DMS79 (cell line): Measurements from ENCODE around the gene MST1.

Source experiments
- DNase-seq: peaks from one replicate; lab custom pipeline; 2025; lab: John Stamatoyannopoulos, UW

Gene MST1

DNA sequence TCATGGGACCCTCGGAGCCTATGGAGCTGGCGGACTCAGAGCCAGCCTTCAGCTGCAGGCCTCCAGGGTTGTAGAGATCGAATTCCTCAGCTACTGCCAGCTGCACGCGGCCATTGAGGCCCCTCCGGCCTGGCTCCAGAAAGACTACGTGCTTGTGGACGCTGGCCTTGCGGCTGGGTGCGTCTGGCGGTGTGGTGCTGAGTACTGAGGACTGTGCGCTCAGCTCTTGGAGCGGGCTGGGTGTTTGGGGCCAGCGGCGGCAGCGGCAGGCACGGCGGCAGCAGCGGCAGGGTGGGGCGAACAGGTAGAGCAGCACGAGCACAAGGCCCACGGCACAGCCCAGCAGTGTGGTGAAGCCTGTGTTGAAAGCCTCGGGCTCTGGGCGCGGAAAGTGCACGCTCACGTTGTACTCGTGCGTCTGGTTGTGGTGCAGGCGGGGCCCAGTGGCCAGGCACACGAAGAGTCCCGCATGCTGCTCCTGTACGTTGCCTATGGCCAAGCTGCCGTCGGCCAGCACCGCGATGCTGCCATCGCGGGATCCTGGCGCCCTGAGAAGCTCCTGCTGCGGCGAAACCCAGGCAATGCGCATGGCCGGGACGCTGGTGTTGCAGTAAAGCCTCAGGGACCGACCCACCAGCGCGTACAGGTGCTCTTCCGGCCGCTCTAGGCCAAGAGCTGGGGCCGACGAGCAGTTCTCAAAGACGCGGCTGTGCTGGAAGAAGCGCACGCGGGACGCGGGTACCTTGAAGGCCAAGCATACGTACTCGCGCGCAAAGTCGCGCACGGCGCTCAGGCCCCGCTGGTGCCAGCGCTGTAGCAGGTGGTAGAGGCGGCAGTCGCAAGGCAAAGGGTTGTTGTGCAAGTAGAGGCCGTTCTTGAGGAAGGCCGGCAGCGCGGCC is 28.9 kb upstream of the MST1 start:
- no peak for DNase-seq

DNA sequence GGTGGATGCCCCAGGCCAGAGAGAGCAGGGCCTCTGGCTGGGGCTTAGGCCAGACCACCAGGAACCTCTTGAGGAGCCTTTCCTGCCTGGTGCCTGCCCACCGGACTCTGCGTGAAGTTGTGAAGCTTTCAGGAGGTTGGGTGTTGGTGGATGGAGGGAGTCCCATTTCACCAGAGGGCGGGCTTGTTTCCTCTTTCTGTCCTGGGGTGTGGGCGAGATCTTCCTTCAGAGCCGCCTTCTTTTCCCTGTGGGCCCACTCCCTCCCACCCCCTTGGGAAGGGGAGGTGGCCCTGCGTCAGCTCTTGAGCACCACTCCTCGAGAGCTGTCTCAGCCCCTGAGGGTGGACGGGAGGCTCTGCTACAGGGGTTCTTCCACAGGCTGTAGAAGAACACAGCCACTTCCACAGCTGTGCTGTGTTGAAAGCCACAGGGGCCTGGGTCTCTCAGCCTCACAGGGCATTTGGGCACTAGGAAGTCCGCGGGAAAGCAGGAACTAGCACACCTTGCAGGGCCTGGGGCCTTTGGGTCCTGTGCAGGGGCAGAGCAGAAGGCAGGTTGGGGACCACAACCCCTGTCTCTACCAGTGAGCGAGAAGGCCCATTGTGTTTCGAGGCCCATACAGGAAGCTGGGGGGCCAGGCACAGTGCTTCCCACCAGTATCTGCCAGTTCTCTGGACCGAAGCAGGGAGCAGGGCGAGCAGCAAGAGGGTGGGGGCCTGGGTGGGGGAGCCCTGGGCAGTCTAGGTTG is 28.1 kb upstream of the MST1 start:
- no peak for DNase-seq

DNA sequence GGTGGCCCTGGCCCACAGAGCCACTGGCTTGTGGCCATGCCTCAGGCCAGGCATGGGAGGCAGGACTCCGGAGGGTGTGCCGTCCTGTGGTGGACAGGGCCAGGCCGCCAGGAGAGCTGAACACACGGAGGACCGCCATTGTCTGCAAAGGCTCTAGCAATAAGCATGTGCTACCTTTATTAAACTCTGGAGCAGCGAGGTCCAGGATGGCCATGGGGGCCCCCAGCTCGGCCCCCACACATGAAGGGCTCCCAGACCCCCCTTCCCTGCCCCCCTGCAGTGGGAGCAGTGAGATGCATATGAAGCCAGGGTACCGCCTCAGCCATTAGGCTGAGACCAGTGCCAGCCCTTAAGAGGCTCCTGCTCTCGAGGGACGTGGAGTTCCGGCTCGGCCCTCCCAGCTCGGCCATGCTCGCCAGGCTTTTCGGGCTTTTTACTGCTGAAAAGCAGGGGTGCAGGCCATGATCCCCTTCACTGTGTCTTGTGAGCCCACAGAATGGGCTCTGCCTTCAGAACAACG is 27.5 kb upstream of the MST1 start:
- DNase-seq: no peak

DNA sequence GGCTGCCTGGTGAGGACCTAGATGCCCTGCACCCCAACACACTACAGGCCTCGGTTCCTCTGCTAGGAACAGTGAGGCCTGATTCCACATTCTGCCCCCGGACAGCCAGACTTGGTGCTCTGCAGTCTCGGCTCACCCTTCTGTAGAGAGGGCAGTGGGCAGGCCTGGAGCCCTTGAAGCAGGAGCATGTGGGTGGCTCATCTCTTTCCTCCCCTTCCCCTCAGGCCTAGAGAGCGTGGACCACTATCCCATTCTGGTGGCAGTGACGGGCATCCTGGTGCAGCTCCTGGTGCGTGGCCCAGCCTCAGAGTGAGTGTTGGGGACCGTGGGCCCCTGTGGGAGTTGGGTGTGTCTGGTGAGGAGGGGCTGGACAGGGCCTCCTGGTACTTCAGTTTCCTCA is 26.9 kb upstream of the MST1 start:
- no peak for DNase-seq

DNA sequence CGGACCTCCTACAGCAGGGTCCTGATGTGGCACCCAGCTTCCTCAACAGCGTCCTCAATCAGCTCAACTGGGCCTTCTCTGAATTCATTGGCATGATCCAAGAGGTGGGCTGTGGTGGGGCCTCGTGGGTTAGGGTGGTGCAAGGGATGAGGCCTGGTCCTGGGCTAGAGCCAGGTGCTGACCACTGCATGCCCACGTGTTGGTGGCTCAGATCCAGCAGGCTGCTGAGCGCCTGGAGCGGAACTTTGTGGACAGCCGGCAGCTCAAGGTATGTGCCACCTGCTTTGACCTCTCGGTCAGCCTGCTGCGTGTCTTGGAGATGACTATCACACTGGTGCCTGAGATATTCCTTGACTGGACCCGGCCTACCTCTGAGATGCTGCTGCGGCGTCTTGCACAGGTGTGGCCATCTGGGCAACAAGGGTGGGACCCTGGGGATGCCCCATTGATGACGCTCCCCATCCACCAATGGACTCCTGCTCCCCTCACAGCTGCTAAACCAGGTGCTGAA is 26.4 kb upstream of the MST1 start:
- no peak for DNase-seq

DNA sequence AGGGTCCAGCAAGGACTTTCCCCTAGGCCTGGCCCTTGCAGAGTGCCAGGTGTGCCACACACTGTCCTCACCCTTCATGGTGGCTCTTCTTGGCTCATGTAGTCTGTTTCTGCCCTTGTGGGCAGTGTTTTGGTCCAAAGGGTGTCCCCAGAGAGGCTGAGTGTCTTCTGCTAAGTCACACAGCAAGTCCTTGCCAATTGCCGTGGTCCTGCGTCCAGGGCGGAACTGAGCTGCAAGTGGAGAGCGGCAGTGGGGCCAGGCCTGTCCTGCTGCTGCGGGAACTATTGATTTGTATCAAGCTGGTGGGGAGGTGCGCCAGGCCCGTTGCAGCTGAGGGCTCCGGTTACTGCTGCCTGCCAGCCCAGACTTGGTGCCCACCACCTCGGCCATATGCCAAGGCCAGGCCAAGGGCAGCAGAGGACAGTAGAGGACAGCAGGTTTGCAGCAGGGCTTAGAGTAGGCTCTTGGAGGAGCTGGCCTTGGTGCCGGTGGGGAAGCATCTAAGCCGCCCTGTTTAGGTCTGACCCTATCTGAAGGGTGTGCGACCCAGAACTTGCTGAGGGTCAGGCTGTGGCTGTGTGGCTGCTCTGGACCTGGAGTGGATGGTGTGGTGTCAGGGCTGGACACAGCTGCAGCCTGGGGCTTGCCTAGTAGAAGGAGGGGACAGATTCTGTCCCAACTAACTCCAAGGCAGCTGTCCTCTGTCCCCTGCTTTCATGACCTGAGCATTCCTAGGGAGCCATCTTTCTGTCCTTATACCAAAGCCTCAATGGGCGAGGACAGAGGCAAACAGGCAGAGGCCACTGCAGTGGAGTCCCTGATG is 25.7 kb upstream of the MST1 start:
- DNase-seq: no peak

DNA sequence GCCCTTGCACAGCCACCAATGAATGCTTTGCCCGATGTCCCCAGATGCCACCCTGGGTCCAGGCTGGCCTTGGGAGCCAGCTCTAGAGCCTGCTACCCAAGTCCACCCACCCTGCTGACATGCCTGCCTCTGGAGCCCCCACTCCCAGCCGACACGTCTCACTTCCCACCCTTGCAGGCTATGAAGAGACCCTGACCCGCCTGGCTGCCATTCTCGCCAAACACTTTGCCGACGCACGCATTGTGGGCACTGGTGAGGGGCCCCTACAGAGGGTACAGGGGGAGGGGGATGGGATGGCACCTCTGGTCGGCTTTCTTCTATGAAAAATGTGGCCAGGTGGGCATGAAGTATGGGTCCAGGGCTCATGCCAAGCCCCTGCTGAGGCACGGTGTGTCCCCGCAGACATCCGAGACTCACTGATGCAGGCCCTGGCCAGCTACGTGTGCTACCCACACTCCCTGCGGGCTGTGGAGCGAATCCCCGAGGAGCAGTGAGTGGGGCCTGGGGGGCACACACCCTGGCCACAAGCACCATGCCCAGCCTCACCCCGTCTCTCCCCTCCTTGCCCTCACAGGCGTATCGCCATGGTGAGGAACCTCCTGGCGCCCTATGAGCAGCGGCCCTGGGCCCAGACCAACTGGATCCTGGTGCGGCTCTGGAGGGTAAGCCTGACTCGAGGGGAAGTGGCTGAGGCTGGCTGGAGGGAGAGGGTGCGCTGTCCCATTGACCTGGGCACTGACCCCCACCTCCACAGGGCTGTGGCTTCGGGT is 24.2 kb upstream of the MST1 start:
- DNase-seq: no peak

DNA sequence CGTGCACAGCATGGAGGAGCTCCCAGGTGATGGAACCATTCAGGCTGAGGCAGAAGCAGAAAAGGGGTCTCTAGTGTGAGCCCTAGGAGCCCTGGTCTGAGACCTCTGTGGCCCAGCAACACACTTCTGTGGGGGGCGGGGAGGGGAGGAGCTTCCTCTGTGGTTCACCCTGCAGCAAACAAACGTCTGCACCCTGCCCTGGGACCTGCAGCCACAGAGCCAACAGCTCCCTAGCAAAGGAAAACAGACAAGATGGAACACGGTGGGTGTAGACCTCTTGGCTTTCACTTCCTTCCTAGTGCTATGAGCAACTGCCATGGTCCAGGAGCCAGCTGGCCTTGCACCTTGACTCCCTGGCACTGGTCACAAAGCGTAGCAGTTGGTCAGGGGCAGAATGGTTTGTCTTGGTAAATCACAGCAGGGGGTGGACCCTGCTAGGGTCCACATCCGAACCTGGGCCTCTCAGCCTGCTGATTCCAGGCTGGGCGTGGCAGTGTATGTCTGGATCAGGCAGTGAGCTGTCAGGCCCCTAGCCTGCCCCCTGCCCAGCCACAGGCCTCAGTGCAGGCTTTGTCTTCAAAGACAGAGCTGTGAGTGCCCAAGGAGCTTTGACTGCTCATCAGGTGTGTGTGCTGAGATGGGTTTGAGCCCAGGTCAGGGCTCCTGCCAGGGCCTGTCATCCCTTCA is 23.5 kb upstream of the MST1 start:
- no peak for DNase-seq

DNA sequence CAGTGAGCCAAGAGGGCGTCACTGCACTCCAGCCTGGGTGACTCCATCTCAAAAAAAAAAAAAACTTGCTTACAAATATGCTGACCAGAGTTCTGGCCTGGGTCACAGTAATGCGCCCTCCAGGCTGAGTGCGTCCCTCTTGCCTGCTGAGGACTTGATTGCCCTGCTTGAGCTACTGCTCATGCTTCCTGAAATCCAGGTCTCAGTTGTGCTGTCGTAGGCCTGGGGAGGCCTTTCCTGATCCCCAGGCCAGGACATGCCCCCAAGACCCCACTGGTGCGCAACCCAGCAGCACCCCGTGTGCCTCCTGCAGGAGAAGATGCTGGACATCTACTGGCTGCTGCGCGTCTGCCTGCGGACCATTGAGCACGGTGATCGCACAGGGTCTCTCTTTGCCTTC is 22.9 kb upstream of the MST1 start:
- no peak for DNase-seq

DNA sequence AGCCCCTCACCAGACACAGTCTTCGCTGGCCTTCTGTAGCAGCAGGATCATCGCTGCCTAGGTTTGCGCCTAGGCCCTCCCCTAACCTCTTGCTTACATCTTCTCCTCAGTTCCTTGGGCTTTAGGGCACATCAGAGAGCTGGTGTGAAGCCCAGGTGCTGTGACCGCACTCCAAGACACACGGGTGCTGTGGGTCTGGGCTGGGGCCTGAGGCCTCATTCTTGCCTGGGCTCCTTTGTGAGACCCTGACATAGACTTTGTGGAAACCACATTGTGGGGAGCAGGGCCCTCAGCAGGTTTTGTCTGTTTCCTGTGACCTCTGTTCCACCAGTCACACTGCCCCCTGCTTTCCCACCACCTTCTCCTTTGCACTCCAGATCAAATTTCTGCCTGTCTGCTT is 22.2 kb upstream of the MST1 start:
- DNase-seq: no peak

DNA sequence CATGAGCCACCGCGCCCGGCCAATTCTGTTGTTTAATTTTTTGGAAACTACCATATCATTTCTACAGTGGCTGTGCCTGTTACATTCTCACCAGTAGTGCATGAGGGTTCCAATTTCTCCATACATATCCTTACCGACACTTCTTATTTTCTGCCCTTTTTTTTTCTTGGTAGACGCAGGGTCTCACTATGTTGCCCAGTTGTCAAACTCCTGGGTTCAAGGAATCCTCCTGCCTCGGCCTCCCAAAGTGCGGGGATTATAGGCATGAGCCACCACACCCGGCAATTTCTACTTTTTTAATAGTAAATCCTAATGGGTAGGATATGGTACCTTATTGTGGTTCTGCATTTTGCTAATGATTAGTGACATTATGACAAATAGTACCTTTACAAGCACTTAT is 20.6 kb upstream of the MST1 start:
- no peak for DNase-seq

DNA sequence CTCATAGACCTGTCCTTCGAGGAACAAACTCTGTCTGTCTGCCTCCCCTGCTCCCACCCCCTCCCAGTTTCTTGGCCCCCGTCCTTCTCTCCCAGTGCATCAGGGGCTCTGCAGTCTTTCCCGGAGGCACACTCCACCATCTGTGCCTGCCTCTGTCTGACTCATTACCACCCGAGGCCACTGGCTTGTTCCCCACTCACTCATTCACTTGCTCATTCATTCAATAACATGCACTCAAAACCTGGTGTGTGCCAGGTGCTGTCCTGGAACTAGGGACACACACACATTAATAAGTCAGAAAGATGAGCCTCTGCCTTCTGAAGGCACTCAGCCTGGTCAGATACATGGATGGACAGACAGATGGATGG is 17.8 kb upstream of the MST1 start:
- DNase-seq: no peak

DNA sequence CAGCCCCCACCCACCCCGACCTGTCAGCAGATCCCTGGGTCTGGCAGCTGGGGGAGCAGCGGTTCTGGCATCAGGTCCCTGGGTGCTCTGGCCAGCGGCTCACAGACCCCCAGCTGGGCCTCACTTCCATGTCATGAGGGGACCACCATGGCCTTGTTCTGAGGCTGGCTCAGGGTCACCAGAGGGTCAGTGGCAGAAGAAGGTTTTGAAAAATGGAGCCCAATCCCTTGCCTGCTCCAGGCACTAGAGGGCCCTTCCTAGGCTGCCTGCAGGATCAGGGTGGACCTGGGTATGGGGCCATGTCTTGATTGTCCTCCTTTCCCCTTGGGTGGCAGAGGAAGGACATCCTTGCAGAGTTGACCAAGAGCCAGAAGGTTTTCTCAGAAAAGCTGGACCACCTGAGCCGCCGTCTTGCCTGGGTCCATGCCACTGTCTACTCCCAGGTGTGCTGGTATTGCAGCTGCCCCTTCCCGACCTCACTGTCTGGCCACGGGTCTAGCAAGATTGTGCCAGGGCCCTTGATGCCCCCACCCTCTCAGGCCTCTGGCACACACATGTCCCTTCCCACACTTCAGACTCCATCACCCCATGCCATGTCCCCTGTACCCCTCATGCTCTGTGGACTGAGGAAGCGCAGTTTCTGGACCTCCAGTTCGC is 17.3 kb upstream of the MST1 start:
- DNase-seq: no peak

DNA sequence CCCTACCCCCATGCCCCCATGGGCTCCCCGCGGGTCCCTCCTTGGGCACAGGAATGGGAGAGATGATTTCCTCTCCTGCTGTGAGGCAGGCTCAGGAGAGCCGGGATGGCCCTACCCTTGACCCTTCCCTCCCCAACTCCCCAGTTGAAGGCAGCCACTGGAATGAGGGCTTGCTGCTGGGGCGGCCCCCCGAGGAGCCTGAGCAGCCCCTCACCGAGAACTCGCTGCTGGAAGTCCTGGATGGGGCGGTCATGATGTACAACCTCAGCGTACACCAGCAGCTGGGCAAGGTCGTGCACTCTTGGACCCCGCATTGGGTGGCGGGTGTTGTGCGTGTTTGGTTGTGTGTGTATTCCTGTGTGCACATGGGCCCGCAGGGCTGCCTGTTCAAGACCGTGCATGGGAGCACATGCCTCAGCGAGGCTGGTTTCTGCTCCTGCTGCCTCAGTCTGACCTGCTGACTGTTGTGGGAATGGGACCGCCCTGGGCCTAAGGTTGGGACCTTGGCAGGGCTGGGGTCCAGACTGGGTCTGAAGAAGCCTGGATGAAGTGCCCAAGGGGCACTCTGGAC is 16.2 kb upstream of the MST1 start:
- DNase-seq: no peak

DNA sequence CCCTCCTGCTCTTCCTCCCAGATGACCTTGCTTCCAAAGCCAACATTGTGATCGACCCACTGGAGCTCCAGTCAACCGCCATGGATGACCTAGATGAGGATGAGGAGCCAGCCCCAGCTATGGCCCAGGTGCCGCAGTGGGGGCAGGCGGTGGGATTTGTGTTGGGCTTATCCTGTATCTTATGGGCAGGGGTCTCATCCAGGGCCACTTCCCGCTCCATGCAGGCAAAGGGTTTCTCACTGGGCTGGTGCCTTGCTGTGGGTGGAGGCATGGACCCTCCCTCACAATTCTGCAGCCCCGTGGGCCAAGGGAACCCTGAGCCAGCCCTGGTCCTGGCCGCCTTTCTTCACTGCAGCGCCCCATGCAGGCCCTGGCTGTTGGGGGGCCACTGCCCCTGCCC is 15.4 kb upstream of the MST1 start:
- no peak for DNase-seq

DNA sequence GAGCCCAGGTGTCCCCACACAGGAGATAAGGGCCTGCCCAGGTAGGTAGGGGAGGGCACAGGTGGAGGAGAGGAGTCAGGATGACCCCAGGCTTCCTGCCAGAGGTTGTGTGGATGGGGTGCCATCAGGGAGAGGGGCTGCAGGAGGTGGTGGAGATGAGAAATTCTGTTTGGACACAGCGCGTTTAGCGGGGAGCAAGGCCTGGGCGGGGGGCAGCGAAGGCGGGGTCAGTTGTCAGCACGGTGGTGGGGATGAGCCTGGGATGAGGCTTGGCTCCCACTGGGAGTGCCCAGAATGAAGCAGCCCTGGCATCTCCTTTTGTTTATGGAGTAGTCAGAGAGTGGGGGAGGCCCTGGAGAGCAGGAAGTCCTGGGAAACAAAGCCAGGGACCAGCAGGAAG is 14.7 kb upstream of the MST1 start:
- no peak for DNase-seq

DNA sequence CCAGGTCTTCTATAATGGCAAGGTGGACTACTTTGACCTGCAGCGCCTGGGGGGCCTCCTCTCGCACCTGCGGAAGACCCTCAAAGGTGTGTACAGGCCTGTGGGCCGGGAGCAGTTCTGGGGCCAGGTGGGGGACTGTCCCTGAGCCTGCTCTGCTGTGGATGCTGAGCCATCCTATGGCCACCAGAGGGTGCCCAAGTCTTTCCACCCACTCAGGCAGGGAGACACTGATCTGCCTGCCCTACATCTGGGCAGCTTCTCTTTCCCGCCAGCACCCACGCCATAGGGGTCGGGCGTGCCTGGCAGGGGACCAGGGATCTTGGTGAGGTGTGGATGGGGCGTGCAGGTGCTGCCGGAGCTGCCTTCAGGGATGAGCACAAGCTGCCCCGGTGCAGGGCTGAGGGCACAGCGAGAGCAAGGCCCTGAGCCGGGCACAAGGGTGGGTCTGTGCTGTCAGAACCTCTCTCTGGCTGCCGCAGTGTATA is 14.2 kb upstream of the MST1 start:
- no peak for DNase-seq

DNA sequence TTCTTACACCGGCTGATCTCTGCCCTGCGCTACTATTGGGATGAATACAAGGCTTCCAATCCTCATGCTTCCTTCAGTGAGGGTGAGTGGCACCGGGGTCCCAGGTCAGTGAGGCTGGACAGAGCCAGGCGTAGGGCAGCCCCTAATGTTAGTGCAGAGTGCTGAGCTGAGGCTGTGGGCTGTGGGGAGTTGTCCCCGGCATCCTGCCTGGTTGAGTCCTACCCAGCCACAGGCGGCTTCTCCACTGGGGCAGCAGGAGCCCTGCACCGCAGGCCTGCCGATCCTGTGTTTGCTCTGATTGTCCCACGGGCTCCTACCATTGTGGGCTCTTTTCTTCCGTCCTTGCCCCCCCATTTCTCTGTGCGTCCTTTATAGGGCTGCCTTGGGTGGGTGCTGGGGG is 13.4 kb upstream of the MST1 start:
- no peak for DNase-seq

DNA sequence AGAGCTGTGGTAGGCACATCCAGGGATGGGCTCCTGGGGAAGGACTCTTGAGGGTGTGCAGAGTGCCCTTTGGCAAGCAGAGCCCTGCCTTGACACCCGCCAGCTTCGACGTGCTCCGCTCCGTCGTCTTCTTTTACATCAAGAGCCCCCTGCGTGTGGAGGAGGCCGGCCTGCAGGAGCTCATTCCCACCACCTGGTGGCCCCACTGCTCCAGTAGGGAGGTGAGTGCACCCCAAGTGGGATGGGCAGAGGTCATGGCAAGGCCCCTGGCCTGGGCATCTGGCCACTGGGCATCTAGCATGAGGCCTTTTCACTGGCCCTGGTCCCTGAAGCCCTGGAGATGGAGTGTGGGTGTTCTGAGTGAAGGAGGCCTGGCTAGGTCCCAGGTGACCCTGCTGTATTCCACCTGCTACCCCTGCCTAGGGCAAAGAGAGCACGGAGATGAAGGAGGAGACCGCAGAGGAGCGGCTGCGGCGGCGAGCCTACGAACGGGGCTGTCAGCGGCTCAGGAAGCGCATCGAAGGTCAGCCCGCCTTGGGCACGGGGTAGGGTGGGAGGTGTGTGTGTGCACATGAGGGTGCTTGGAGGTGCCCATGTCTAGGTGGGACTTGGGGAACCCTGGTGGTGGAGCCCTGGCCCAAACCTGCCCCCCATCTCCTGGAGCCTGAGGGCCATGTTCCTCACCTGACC is 12.3 kb upstream of the MST1 start:
- DNase-seq: no peak
